WTC11 (cell line): Measurements from ENCODE around the gene ANGPTL5. TPM values are rescaled to one million over a fixed set of nuclear protein-coding genes. Genes with fewer than 3 reads are reported as not detected.

Experiments
- ATAC-seq: fragments of 200-7000 bp; cut with Tn5 transposase; 2 replicates; pipeline ENCODE4 v1.10.0; 2021; ENCODE audit warnings: mild to moderate bottlenecking, moderate library complexity
- CTCF ChIA-PET: fragments of 300-600 bp; sonication (Branson Sonifier 250); formaldehyde crosslinking; loops from one replicate; lab custom pipeline; 2021; ENCODE audit warnings: antibody characterized with exemption; lab: Charles Lee
- POLR2A ChIA-PET: fragments of 350-600 bp; sonication (Branson Sonifier 250); formaldehyde crosslinking; loops from one replicate; lab custom pipeline; 2021; ENCODE audit warnings: antibody characterized with exemption; lab: Charles Lee
- DNase-seq: peaks from one replicate; pipeline ENCODE4 v3.0.0; 2021; ENCODE audit warnings: low spot score
- H3K27ac Mint-ChIP-seq: 2 replicates; pipeline ENCODE4 v1.8.0; 2021; ENCODE audit warnings: mixed read lengths
- H3K27me3 Mint-ChIP-seq: 2 replicates; pipeline ENCODE4 v1.8.0; 2021; ENCODE audit warnings: low read depth, mild to moderate bottlenecking, moderate library complexity, mixed read lengths
- H3K36me3 Mint-ChIP-seq: 2 replicates; pipeline ENCODE4 v1.8.0; 2021; ENCODE audit warnings: mixed read lengths
- H3K4me1 Mint-ChIP-seq: 2 replicates; pipeline ENCODE4 v1.8.0; 2022; ENCODE audit warnings: mixed read lengths
- H3K4me3 Mint-ChIP-seq: 2 replicates; pipeline ENCODE4 v1.8.0; 2021; ENCODE audit warnings: mild to moderate bottlenecking, moderate library complexity, mixed read lengths
- H3K9me3 Mint-ChIP-seq: 2 replicates; pipeline ENCODE4 v1.8.0; 2021; ENCODE audit warnings: mixed read lengths
- CBFB ChIP-seq: sonication (generic); formaldehyde crosslinking; IDR thresholded peaks from 2 replicates; pipeline ENCODE4 v1.8.1; 2022; ENCODE audit warnings: mild to moderate bottlenecking, low read depth, missing genetic modification reagents
- CTCF ChIP-seq: fragments of 200-600 bp; IDR thresholded peaks from 2 replicates; pipeline ENCODE4 v1.8.0; 2022; ENCODE audit warnings: antibody characterized with exemption
- EMX1 ChIP-seq: fragments of 250-450 bp; sonication (Bioruptor Pico); IDR thresholded peaks from 2 replicates; pipeline ENCODE4 v1.8.0; 2021; ENCODE audit warnings: mild to moderate bottlenecking
- FOXJ3 ChIP-seq: sonication (generic); formaldehyde crosslinking; IDR thresholded peaks from 2 replicates; pipeline ENCODE4 v1.9.0; 2021; ENCODE audit warnings: missing genetic modification reagents, mild to moderate bottlenecking, borderline replicate concordance
- FOXK1 ChIP-seq: sonication (generic); formaldehyde crosslinking; IDR thresholded peaks from 2 replicates; pipeline ENCODE4 v1.8.0; 2022; ENCODE audit warnings: mild to moderate bottlenecking, moderate library complexity, missing genetic modification reagents
- FOXP1 ChIP-seq: sonication (generic); formaldehyde crosslinking; IDR thresholded peaks from 2 replicates; pipeline ENCODE4 v1.8.0; 2022; ENCODE audit warnings: missing genetic modification reagents, mild to moderate bottlenecking, moderate library complexity, borderline replicate concordance
- FOXP4 ChIP-seq: sonication (generic); formaldehyde crosslinking; IDR thresholded peaks from 2 replicates; pipeline ENCODE4 v1.8.0; 2022; ENCODE audit warnings: mild to moderate bottlenecking, missing genetic modification reagents
- JAZF1 ChIP-seq: fragments of 250-450 bp; sonication (Bioruptor Pico); IDR thresholded peaks from 2 replicates; pipeline ENCODE4 v1.9.0; 2021; ENCODE audit warnings: moderate library complexity, mild to moderate bottlenecking, inconsistent platforms
- JUN ChIP-seq: sonication (generic); formaldehyde crosslinking; IDR thresholded peaks from 2 replicates; pipeline ENCODE4 v1.8.0; 2023; ENCODE audit warnings: mild to moderate bottlenecking, missing genetic modification reagents
- NFYB ChIP-seq: sonication (generic); formaldehyde crosslinking; conservative IDR thresholded peaks from 2 replicates; pipeline ENCODE4 v1.8.0; 2022; ENCODE audit warnings: low read depth, missing genetic modification reagents
- NR2C2 ChIP-seq: sonication (generic); formaldehyde crosslinking; IDR thresholded peaks from 2 replicates; pipeline ENCODE4 v1.8.0; 2022; ENCODE audit warnings: mild to moderate bottlenecking, missing genetic modification reagents
- TEAD1 ChIP-seq: sonication (generic); formaldehyde crosslinking; IDR thresholded peaks from 2 replicates; pipeline ENCODE4 v1.8.0; 2022; ENCODE audit warnings: mild to moderate bottlenecking, missing genetic modification reagents
- ZBTB21 ChIP-seq: sonication (generic); formaldehyde crosslinking; IDR thresholded peaks from 2 replicates; pipeline ENCODE4 v1.8.1; 2023; ENCODE audit warnings: mild to moderate bottlenecking, missing genetic modification reagents, borderline replicate concordance
- ZNF138 ChIP-seq: sonication (generic); formaldehyde crosslinking; conservative IDR thresholded peaks from 2 replicates; pipeline ENCODE4 v1.8.1; 2022; ENCODE audit warnings: mild to moderate bottlenecking, moderate library complexity, missing genetic modification reagents
- ZNF232 ChIP-seq: sonication (generic); formaldehyde crosslinking; IDR thresholded peaks from 2 replicates; pipeline ENCODE4 v1.8.0; 2022; ENCODE audit warnings: mild to moderate bottlenecking, missing genetic modification reagents
- ZNF396 ChIP-seq: fragments of 250-450 bp; sonication (Bioruptor Pico); IDR thresholded peaks from 2 replicates; pipeline ENCODE4 v1.8.0; 2021; ENCODE audit warnings: mild to moderate bottlenecking, moderate library complexity, borderline replicate concordance
- ZNF416 ChIP-seq: fragments of 250-450 bp; sonication (Bioruptor Pico); IDR thresholded peaks from 2 replicates; pipeline ENCODE4 v1.9.0; 2021; ENCODE audit warnings: mild to moderate bottlenecking, inconsistent platforms
- total RNA-seq: library from RNA; stranded (reverse); gene quantifications from 3 replicates; pipeline ENCODE4 v1.2.3, GENCODE V29; 2021
- TF ChIP-seq, protein P1 (sequence below): fragments of 250-450 bp; sonication (Bioruptor Pico); IDR thresholded peaks from 2 replicates; pipeline ENCODE4 v2.1.2; 2022; ENCODE audit warnings: mild to moderate bottlenecking, moderate library complexity
- TF ChIP-seq, protein P2 (sequence below): sonication (generic); formaldehyde crosslinking; IDR thresholded peaks from 2 replicates; pipeline ENCODE4 v1.8.1; 2023; ENCODE audit warnings: mild to moderate bottlenecking, missing genetic modification reagents
- TF ChIP-seq, protein P3 (sequence below): sonication (generic); formaldehyde crosslinking; conservative IDR thresholded peaks from 2 replicates; pipeline ENCODE4 v1.8.1; 2022; ENCODE audit warnings: mild to moderate bottlenecking, missing genetic modification reagents

ANGPTL5 gene
- total RNA-seq, 1 experiment from 2014 or later, result not detected

DNA sequence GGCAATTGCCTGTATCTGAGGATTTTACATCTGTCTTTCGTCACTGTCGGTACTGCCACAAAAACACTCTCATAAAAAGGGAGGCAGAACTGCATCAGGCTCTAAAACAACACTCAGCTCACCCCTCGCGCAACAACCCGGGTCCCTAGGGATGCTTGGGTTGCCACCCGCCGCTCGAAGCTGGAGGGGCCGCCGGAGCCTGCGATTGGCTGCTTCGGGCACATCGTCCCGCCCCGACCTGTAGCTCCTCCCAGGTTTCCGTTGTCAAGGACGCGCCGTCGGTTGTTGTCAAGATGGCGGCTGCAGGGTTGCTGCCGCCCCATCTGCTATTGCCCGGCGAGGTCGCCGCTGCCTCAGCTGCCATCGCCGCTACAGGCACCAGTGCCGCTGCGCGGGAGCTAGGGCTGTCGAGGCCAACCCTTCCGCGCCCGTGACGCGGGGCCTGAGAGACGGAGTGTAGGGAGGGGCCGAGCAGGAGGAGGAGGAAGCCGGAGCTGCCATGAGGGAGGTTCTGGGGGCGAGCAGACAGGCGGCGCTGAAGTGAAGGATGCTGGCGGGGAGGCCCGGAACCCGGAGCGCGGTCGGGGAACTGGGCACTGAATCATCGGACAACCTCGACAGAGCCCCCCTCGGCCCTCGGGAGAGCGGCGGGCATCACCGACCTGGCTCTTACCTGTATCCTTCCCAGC is 1.4 kb downstream of the ANGPTL5 start, which contains the start of gene CEP126 (continued):
- peak; percentile 74 for TF ChIP-seq FOXP4
- TF ChIP-seq FOXP1 (CRISPR knock-in tag), result peak; percentile 80; the same call in 1 of the 2 replicates
- TF ChIP-seq NFYB, result peak; percentile 76
- TF ChIP-seq NR2C2 (CRISPR knock-in tag), result no peak
- peak; percentile 95 for TF ChIP-seq FOXK1
- TF ChIP-seq, protein P1, sequence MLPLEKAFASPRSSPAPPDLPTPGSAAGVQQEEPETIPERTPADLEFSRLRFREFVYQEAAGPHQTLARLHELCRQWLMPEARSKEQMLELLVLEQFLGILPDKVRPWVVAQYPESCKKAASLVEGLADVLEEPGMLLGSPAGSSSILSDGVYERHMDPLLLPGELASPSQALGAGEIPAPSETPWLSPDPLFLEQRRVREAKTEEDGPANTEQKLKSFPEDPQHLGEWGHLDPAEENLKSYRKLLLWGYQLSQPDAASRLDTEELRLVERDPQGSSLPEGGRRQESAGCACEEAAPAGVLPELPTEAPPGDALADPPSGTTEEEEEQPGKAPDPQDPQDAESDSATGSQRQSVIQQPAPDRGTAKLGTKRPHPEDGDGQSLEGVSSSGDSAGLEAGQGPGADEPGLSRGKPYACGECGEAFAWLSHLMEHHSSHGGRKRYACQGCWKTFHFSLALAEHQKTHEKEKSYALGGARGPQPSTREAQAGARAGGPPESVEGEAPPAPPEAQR (CRISPR knock-in tag), result no peak
- TF ChIP-seq, protein P2, sequence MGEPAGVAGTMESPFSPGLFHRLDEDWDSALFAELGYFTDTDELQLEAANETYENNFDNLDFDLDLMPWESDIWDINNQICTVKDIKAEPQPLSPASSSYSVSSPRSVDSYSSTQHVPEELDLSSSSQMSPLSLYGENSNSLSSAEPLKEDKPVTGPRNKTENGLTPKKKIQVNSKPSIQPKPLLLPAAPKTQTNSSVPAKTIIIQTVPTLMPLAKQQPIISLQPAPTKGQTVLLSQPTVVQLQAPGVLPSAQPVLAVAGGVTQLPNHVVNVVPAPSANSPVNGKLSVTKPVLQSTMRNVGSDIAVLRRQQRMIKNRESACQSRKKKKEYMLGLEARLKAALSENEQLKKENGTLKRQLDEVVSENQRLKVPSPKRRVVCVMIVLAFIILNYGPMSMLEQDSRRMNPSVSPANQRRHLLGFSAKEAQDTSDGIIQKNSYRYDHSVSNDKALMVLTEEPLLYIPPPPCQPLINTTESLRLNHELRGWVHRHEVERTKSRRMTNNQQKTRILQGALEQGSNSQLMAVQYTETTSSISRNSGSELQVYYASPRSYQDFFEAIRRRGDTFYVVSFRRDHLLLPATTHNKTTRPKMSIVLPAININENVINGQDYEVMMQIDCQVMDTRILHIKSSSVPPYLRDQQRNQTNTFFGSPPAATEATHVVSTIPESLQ (CRISPR knock-in tag), result no peak
- TF ChIP-seq CBFB, result peak; percentile 86; the same call in 1 of the 2 replicates
- TF ChIP-seq ZBTB21, result peak; percentile 78; the same call in 1 of the 2 replicates

DNA sequence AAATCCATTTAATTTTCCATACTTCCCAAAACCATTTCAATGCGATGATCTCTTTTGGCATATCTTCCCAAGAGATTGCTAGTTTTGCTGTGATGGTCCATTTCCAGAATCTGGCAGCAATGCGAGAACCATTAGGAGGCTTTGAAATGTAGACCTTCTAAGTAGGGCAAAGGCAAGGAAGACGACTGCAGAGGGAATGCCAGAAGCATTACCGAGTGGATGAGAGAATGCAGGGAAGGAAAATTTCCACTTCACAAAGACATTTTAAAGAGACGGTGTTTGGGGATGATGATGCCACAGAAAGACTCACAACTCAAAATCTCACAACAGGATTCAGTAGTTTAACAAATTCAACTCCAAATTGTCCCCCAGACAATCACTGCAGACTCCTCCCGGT is 2.0 kb downstream of the ANGPTL5 start:
- no peaks in the 10 kb centered on the region; the same call in 1 of the 2 replicates for H3K27me3 Mint-ChIP-seq
- H3K4me1 Mint-ChIP-seq, result peaks cover 36% of the 10 kb centered on the region
- CTCF ChIA-PET, result interaction anchor here (0.7 to 1.6 kb wide), 13 partner anchors 16 to 698 kb away, joined by 3 to 16 read pairs (median 4); no protein-coding TSS in a partner anchor
- TF ChIP-seq ZNF416 (CRISPR knock-in tag) (no peak), ZNF138 (CRISPR knock-in tag) (no peak), ZNF232 (CRISPR knock-in tag) (no peak), ZNF396 (no peak), JAZF1 (CRISPR knock-in tag) (no peak)
- DNase-seq (no peak), ATAC-seq (no peak)
- H3K4me3 Mint-ChIP-seq, result peak overlapping the region; percentile 93
- H3K36me3 Mint-ChIP-seq, result no peaks in the 10 kb centered on the region
- POLR2A ChIA-PET, result interaction anchor here (0.6 to 0.9 kb wide), 2 partner anchors 195 to 698 kb away, joined by 3 to 4 read pairs; no protein-coding TSS in a partner anchor
- no peaks in the 10 kb centered on the region for H3K9me3 Mint-ChIP-seq
- peak overlapping the region; percentile 67; the same call in 1 of the 2 replicates for H3K27ac Mint-ChIP-seq

DNA sequence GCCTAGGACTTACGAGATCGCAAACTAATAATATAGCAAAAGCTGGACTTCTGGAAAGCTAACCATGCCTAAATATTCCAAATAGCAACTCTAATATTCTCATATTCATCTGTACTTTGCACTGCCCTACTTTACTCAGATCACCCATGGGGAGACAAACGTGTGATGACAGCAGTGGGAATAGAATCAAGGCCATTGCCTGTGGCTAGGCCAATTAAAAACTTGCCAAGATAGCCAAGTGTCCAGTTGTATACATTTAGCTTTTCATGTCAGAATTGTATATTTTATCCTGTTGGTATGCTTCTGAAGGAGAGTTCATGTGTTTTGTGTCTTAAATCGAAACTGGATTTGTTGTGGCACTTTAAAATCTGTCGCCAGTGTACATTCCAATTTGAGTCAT is 2.7 kb downstream of the ANGPTL5 start:
- no peak for ATAC-seq
- ChIA-PET CTCF (interaction anchor here (0.8 to 1.6 kb wide), 2 partner anchors 34 to 53 kb away, joined by 3 to 13 read pairs; no protein-coding TSS in a partner anchor), POLR2A (no interaction called here)
- TF ChIP-seq ZNF416 (CRISPR knock-in tag) (no peak), EMX1 (CRISPR knock-in tag) (no peak), JUN (CRISPR knock-in tag) (no peak), TEAD1 (CRISPR knock-in tag) (no peak), CTCF (no peak), FOXJ3 (CRISPR knock-in tag) (no peak)
- TF ChIP-seq, protein P3, sequence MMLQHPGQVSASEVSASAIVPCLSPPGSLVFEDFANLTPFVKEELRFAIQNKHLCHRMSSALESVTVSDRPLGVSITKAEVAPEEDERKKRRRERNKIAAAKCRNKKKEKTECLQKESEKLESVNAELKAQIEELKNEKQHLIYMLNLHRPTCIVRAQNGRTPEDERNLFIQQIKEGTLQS (CRISPR knock-in tag), result no peak
- H3K9me3 Mint-ChIP-seq, result no peaks in the 10 kb centered on the region
- no peaks in the 10 kb centered on the region; the same call in 1 of the 2 replicates for H3K27me3 Mint-ChIP-seq
- 0 out of 2 replicates have a peak overlapping the region, but pooled peaks have one; percentile 93 for H3K4me3 Mint-ChIP-seq
- no peak for DNase-seq
- peaks cover 36% of the 10 kb centered on the region for H3K4me1 Mint-ChIP-seq
- no peaks in the 10 kb centered on the region for H3K36me3 Mint-ChIP-seq
- no peak overlapping the region for H3K27ac Mint-ChIP-seq
